HepG2 (cell line): ENCODE data around the gene IRF5. TPM values are rescaled to one million over a fixed set of nuclear protein-coding genes. Genes with fewer than 3 reads are reported as not detected.

Experiments used
- ATM ChIP-seq: fragments of 450-650 bp; IDR thresholded peaks from 2 replicates; pipeline ENCODE4 v1.7.1; 2017; ENCODE audit warnings: mild to moderate bottlenecking, borderline replicate concordance
- ELF3 ChIP-seq: IDR thresholded peaks from 2 replicates; pipeline ENCODE4 v1.6.1; 2016; ENCODE audit warnings: missing genetic modification reagents, missing compliant biosample characterization
- GLI4 ChIP-seq: sonication (generic); formaldehyde crosslinking; IDR thresholded peaks from 2 replicates; pipeline ENCODE4 v1.5.1; 2020; ENCODE audit warnings: missing genetic modification reagents, mild to moderate bottlenecking, moderate library complexity, borderline replicate concordance
- HCFC1 ChIP-seq: fragments of 150-350 bp; IDR thresholded peaks from 2 replicates; pipeline ENCODE4 v1.6.1; 2014; ENCODE audit warnings: low read depth, low read length
- MED8 ChIP-seq: sonication (generic); formaldehyde crosslinking; IDR thresholded peaks from 2 replicates; pipeline ENCODE4 v1.8.1; 2023; ENCODE audit warnings: mild to moderate bottlenecking, missing genetic modification reagents; ENCODE audit not compliant: insufficient replicate concordance
- MNT ChIP-seq: fragments of 450-650 bp; IDR thresholded peaks from 2 replicates; pipeline ENCODE4 v1.6.1; 2016
- MTA3 ChIP-seq: sonication (generic); formaldehyde crosslinking; IDR thresholded peaks from 2 replicates; pipeline ENCODE4 v1.4.0; 2020; ENCODE audit warnings: missing genetic modification reagents
- NBN ChIP-seq: fragments of 450-650 bp; conservative IDR thresholded peaks from 2 replicates; pipeline ENCODE4 v1.6.1; 2017
- PHF20 ChIP-seq: sonication (generic); formaldehyde crosslinking; IDR thresholded peaks from 2 replicates; pipeline ENCODE4 v1.5.0; 2020; ENCODE audit warnings: mild to moderate bottlenecking, missing genetic modification reagents
- POGK ChIP-seq: sonication (generic); formaldehyde crosslinking; conservative IDR thresholded peaks from 2 replicates; pipeline ENCODE4 v1.8.0; 2022; ENCODE audit warnings: mild to moderate bottlenecking, moderate library complexity, missing genetic modification reagents
- POLR2AphosphoS2 ChIP-seq: IDR thresholded peaks from 2 replicates; pipeline ENCODE4 v1.6.1; 2011; ENCODE audit warnings: low read depth, low read length, improper control_type of control experiment
- PREB ChIP-seq: sonication (generic); formaldehyde crosslinking; IDR thresholded peaks from 2 replicates; pipeline ENCODE4 v1.4.0; 2020; ENCODE audit warnings: missing genetic modification reagents
- RNF2 ChIP-seq: fragments of 450-650 bp; conservative IDR thresholded peaks from 2 replicates; pipeline ENCODE4 v1.6.1; 2016; ENCODE audit warnings: low read depth
- SMAD9 ChIP-seq: sonication (generic); formaldehyde crosslinking; IDR thresholded peaks from 2 replicates; pipeline ENCODE4 v1.5.1; 2020; ENCODE audit warnings: mild to moderate bottlenecking, missing genetic modification reagents
- SP4 ChIP-seq: sonication (generic); formaldehyde crosslinking; IDR thresholded peaks from 2 replicates; pipeline ENCODE4 v1.8.1; 2023; ENCODE audit warnings: mild to moderate bottlenecking, missing genetic modification reagents
- TBX3 ChIP-seq: fragments of 450-650 bp; IDR thresholded peaks from 2 replicates; pipeline ENCODE4 v1.6.1; 2017; ENCODE audit warnings: antibody characterized with exemption, mild to moderate bottlenecking, inconsistent platforms, borderline replicate concordance
- TCF7L2 ChIP-seq: IDR thresholded peaks from 2 replicates; pipeline ENCODE4 v1.6.1; 2011; ENCODE audit warnings: mild to moderate bottlenecking, low read depth, low read length, moderate library complexity
- TRIM24 ChIP-seq: sonication (generic); formaldehyde crosslinking; IDR thresholded peaks from 2 replicates; pipeline ENCODE4 v1.8.0; 2022; ENCODE audit warnings: mild to moderate bottlenecking, missing genetic modification reagents
- ZBTB38 ChIP-seq: sonication (generic); formaldehyde crosslinking; IDR thresholded peaks from 2 replicates; pipeline ENCODE4 v1.5.1; 2020; ENCODE audit warnings: mild to moderate bottlenecking, missing genetic modification reagents
- ZFAT ChIP-seq: sonication (generic); formaldehyde crosslinking; conservative IDR thresholded peaks from 2 replicates; pipeline ENCODE4 v1.8.1; 2023; ENCODE audit warnings: missing genetic modification reagents, inconsistent platforms
- ZNF121 ChIP-seq: sonication (generic); formaldehyde crosslinking; IDR thresholded peaks from 2 replicates; pipeline ENCODE4 v1.5.0; 2020; ENCODE audit warnings: mild to moderate bottlenecking, missing genetic modification reagents
- ZNF230 ChIP-seq: sonication (generic); formaldehyde crosslinking; IDR thresholded peaks from 2 replicates; pipeline ENCODE4 v1.4.0; 2020; ENCODE audit warnings: mild to moderate bottlenecking, missing genetic modification reagents
- ZNF550 ChIP-seq: sonication (generic); formaldehyde crosslinking; IDR thresholded peaks from 2 replicates; pipeline ENCODE4 v1.4.0; 2020; ENCODE audit warnings: mild to moderate bottlenecking, missing genetic modification reagents, borderline replicate concordance
- ZNF615 ChIP-seq: sonication (generic); formaldehyde crosslinking; IDR thresholded peaks from 2 replicates; pipeline ENCODE4 v1.5.0; 2020; ENCODE audit warnings: mild to moderate bottlenecking, missing genetic modification reagents, borderline replicate concordance
- ZNF879 ChIP-seq: sonication (generic); formaldehyde crosslinking; IDR thresholded peaks from 2 replicates; pipeline ENCODE4 v1.8.1; 2023; ENCODE audit warnings: missing genetic modification reagents
- polyA plus RNA-seq, 8 experiments: library from polyadenylated mRNA; depleted of rRNA in 3 of 8; stranded (reverse) in 7 of 8; unstranded in 1 of 8; fragments of >200 nt; fragmentation: Illumina TruSeq in 4 of 8; extraction: Trizol in 4 of 8; gene quantifications; 2 replicates each; pipeline versions ENCODE4 v1.2.1 to v1.2.3, GENCODE V29; 2011 to 2016; ENCODE audit warnings: low read depth in 4 of 8, missing spikeins in 1 of 8, mixed read lengths in 1 of 8; ENCODE audit not compliant: insufficient read depth in 1 of 8
- total RNA-seq, 5 experiments: library from RNA; depleted of rRNA; stranded (reverse); fragments of >200 nt; fragmentation: Illumina TruSeq; extraction: Trizol; gene quantifications; 2 replicates each; pipeline ENCODE4 v1.2.3, GENCODE V29; 2016; ENCODE audit warnings: low read depth in 1 of 5
- TF ChIP-seq, protein P1 (sequence below): sonication (generic); formaldehyde crosslinking; IDR thresholded peaks from 2 replicates; pipeline ENCODE4 v1.4.0; 2020; ENCODE audit warnings: missing genetic modification reagents

IRF5 gene
- total and polyA plus RNA-seq, 2 of the 13 experiments (the other 11 are each of a cell fraction or from before 2014, with no cell fraction given): 2.0 to 2.9 TPM

GRCh38 chr7:128937647-128938543 lies at the start of gene IRF5 (continued):
- TF ChIP-seq POGK (peak; percentile 47; the same call in 1 of the 2 replicates), ZNF121 (CRISPR knock-in tag) (no peak), HCFC1 (no peak), ELF3 (CRISPR knock-in tag) (0 out of 2 replicates have a peak, but pooled peaks have one; percentile 14), TCF7L2 (no peak), MTA3 (CRISPR knock-in tag) (no peak), ZNF879 (CRISPR knock-in tag) (no peak), ZBTB38 (no peak), TRIM24 (CRISPR knock-in tag) (no peak), PREB (CRISPR knock-in tag) (no peak), RNF2 (no peak), SP4 (CRISPR knock-in tag) (no peak), MNT (no peak), MED8 (CRISPR knock-in tag) (no peak), POLR2AphosphoS2 (no peak), ZNF550 (no peak), ATM (no peak), GLI4 (CRISPR knock-in tag) (no peak), ZFAT (CRISPR knock-in tag) (no peak), TBX3 (no peak), PHF20 (CRISPR knock-in tag) (0 out of 2 replicates have a peak, but pooled peaks have one; percentile 37), ZNF615 (no peak), NBN (no peak), ZNF230 (CRISPR knock-in tag) (no peak), SMAD9 (no peak)
- TF ChIP-seq, protein P1, sequence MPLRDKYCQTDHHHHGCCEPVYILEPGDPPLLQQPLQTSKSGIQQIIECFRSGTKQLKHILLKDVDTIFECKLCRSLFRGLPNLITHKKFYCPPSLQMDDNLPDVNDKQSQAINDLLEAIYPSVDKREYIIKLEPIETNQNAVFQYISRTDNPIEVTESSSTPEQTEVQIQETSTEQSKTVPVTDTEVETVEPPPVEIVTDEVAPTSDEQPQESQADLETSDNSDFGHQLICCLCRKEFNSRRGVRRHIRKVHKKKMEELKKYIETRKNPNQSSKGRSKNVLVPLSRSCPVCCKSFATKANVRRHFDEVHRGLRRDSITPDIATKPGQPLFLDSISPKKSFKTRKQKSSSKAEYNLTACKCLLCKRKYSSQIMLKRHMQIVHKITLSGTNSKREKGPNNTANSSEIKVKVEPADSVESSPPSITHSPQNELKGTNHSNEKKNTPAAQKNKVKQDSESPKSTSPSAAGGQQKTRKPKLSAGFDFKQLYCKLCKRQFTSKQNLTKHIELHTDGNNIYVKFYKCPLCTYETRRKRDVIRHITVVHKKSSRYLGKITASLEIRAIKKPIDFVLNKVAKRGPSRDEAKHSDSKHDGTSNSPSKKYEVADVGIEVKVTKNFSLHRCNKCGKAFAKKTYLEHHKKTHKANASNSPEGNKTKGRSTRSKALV: peak; percentile 96
